ENCODE data around the gene SSBP2. TPM values are rescaled to one million over a fixed set of nuclear protein-coding genes. Genes with fewer than 3 reads are reported as not detected.
"Not testable (repeated sequence)": the region's sequence is repeated elsewhere in the genome, so short reads cannot be mapped to it uniquely, and the experiment has no call there.

The SSBP2 gene
- total RNA-seq, 1 donor from 2014 or later: 266 TPM

DNA sequence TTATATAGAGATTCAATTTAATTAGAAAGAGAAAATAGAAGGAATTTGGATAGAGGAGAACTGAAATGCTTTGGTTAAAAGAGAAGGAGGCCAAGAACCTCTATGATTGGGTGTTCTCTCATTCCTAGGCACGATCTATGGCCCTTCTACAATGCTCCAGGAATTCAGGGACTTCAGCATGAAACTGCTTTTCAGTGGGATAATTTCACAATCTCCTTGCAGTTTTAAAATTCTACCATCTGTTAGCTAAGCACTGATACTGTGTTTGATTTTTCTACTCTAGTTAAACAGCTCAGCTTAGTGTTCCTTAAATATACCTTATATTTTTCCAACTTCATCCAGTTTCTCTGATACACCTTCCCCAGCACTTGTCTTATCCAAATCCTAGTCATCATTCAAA is 141.9 kb downstream of the SSBP2 start:
- DNase-seq (ENCODE audit: low spot score in 2 of 2): no peak
- FAIRE-seq: no peak

DNA sequence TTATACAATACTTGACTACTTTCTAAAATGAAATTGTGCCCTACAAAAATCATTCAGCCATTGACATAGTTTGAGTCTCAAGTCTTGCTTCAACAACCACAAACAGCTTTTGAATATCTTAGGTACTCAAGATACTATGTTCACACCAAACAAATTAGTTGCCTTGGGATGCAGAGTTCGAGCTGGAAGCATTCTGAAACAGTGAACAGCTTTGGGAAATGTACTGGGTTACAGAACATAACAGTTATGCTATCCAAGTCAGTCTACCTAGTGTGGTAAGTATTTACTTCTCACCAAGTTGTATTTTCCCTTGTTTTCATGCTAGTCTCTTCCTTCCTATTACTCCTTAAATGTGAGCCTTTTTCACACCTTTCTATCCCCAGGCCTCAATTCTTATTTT is 143.2 kb downstream of the SSBP2 start:
- DNase-seq (ENCODE audit: low spot score in 2 of 2) (no peak), FAIRE-seq (no peak)

DNA sequence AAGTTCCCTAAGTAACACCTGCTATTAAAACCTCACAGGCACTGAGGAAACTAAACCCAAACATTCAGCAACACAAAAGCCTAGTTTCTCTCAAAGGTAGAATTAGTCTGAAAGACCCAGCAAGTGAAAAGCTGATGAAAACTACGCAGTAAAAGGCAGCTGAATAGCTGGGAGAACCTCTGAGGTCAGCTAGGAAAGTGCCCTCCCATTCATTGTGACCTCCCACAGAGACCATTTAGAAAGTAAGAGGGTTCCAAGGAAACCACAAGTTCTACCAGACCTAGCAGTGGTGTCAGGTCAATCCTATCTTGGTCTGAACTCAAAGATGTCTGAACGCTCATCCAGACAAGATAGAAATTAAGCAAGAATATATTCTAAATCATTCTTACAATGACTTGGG is 144.7 kb downstream of the SSBP2 start:
- no peak for DNase-seq (ENCODE audit: low spot score in 2 of 2)
- no peak for FAIRE-seq

DNA sequence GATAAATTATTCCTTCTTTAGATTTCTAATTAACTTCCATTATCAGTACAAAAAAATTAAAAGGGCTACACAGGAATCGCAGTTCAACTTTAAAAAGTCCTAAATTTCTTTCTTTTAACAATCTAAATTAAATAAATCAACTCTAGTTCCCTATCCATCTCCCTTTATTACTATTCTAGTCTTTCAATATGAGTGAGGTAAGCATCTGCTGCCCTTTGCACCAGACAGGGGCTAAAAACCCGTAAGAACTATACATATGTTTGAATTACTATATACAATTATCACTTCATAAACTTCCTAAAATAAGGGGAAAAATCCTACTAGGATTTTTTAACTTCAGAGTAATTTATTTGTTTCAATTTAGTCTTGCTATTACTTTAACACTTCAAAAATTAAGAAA is 145.6 kb downstream of the SSBP2 start:
- no peak for FAIRE-seq
- no peak for DNase-seq (ENCODE audit: low spot score in 2 of 2)

DNA sequence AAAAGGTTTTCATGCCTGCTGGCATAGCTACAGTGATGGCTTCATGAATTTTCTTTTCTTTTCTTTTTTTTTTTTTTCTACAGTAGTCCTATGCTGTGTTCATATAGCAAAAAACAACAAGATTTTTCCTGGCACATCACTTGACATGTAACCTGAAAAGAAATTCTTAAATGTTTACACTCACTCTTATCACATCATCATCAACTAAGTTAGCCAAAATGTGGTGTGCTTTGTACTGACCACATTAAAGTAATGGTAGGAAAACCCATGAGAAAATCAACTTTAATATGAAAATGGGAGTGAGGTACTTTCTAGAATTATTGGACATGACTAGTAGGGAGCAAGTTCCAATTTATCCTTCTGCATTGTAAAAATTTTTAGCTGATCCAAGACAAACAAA is 146.7 kb downstream of the SSBP2 start:
- DNase-seq (ENCODE audit: low spot score in 2 of 2): no peak
- FAIRE-seq: peak; percentile 10

DNA sequence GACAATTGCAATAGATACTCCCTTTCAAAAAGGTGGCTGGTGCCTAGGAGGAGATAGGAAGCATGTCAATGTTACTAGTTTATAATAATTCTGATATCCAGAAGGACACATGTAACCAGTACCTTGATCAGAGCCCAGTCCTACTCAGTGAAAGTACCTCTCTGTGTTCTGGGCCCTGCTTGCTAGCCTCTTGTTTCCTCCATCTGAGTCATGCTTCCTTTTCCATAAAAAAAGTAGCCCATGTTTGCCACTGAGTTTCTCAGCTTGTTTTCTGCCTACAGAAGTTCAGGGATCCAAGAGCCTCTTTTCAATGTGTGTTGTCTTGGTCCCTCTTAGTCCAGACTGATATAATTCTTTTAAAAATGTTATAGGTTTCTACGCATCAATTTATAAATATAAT is 149.0 kb downstream of the SSBP2 start:
- DNase-seq (ENCODE audit: low spot score in 2 of 2) (no peak), FAIRE-seq (no peak)

DNA sequence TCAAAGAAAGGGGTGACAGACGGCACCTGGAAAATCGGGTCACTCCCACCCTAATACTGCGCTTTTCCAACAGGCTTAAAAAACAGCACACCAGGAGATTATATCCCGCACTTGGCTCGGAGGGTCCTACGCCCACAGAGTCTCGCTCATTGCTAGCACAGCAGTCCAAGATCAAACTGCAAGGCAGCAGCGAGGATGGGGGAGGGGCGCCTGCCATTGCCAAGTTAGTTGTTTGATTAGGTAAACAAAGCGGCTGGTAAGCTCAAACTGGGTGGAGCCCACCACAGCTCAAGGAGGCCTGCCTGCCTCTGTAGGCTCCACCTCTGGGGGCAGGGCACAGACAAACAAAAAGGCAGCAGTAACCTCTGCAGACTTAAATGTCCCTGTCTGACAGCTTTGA is 158.8 kb downstream of the SSBP2 start:
- not testable (repeated sequence) for FAIRE-seq; DNase-seq (ENCODE audit: low spot score in 2 of 2)

DNA sequence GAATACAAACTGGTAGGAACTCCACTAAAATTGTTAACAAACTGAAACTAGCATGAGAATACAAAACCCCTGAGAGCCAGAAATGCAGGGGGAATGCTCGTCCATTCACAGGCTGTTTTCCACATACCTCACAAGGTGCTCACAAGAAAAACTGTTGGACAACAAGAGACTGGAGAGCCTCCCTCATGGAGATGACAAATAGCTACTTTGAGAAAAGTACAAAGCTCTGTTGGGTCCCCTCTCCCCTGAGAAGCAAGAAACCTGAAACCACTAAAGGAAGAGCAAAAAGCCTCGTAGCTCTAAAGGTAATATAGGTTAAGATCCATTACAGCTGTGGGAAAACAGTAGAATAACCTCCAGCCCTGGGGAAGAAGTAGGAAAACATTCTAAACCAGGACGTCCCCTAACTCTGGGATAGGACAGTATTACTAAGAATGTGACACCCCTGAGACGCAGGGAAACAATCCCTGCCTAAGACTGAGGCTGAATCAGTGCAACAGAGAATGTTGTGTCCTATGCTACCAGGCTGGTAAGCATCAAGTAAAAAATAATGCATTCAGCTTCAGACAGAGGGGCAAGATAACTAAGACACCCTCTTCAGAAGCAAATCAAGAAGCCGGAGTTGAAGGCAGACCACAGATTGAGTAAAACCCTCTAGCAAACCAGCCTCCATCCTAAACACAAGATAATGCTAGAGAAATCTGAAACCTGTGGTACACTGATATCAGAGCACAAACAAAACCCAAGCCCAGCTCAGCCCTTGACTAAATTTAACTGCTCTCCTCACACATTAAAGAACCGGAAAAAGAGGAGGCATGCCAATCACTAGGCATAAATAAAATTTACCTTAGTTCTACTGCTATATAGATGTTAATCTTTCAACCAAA is 160.2 kb downstream of the SSBP2 start:
- FAIRE-seq (no peak), DNase-seq (ENCODE audit: low spot score in 2 of 2) (no peak)

DNA sequence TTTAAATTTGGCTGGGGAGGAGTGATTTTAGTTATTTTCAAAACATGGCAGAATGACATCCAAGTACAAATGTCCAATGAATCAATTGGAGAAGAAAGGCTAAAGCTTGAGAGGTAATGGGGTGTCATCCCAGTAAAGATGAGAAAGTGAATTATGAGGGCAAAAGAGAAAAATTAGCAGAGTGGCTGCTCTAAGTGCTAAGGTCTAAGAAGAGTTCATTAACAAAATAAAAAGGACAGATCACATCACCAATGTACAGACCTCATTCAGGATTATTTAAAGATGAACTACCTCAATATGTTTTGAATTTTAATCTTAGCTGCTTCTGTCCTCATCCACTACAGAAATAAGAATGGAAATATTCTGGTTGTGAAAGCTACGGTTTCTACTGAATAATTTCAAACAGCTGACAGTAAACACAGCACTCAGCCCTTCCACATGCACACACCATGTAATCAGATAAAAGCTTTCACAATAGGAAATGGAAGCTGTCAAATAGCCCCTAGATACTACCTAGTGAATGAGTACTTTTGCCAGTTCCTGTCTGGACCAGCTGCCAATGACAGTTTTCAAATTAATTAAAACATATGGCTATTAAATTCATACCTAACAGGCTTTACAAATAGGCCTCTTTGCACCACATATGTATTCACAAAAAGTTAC is 171.5 kb downstream of the SSBP2 start:
- no peak for DNase-seq (ENCODE audit: low spot score in 2 of 2)
- FAIRE-seq: no peak

DNA sequence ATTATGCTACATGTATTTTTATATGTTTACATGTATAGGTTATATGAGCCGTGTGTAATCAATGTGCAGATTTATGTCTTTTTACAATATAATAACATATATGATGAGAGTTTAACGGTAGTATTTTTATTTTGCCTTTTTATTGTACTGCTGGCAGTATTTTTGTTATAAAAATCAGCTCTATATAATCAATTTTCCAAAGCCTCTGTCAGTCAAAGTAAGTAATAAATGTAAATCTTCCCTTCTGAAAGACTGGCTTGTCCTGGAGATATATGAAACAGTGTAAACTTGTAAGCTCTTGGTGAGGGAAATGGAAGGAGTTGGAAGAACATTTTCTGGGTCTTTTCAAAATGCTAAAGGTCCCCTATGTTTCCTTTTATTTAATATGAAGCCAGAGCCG is 173.8 kb downstream of the SSBP2 start:
- FAIRE-seq (no peak), DNase-seq (ENCODE audit: low spot score in 2 of 2) (no peak)

DNA sequence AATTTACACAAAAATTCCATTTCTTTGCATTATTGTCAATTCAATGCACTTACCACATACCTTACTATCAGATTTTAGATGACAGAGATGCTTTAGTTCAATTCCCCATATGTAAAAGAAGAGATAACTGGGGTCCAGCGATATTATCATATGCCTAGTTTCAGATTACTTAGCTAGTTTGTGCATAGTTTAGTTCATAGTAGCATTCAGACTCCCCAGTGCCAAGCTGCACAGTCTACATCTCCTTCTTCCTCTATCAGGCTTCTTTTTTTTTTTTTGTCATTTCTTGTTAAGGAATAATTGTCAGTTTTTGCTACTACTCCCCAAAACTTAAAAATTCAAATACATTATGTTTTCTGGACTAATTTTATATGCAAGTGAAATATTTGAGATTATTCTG is 175.0 kb downstream of the SSBP2 start:
- FAIRE-seq (no peak), DNase-seq (ENCODE audit: low spot score in 2 of 2) (no peak)

DNA sequence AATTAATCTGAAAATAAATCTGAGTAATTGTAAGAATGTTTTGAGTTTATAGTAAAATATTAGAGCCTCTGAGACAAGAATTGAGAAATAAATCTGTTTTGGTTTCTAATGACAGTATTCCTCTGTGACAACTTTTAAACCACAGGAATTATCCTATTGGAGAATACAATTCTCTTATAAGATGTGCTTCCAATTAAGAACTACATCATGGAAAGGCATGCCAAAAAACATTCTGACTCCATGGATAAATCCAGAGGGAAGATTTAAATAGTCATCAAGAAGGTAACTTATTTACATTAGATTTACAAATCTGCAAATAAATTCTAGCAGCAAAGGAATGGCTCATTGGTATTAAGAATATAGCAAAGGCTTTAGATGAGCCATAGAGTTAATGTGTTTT is 178.7 kb downstream of the SSBP2 start:
- DNase-seq (ENCODE audit: low spot score in 2 of 2): no peak
- no peak for FAIRE-seq

DNA sequence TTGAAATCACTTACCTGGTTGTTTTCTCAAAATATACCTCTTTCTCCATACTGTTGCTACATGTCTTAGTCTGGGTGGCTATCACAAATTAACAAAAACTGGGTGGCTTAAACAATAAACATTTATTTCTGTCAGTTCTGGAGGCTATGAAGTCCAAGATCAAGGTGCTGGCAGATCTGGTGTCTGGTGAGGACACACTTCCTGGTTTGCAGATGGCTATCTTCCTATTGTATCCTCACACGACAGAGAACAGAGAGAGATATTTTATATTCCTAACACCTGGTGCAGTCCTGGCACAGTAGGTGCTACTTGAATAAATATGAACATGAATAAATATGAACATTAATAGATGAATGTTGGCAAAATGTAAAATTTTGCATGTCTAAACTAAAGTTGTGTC is 192.7 kb downstream of the SSBP2 start:
- DNase-seq (ENCODE audit: low spot score in 2 of 2) (no peak), FAIRE-seq (no peak)

DNA sequence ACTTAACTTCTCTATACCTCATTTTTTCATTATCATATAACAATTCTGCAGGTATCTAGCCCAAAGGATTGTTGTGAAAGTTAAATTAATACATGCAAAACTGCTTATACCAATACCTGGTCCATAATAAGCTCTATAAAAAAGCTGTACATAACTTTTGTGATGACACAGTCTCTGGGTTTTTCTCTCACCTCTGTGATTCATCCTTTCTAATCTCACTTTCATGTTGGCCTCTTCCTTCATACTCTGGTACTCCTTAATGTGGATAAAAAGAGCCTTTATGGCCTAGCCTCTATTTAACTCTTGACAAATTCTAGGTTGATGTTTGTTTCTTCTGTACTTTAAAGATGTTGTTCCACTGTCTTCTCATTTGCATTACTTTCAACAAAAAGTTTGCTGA is 194.1 kb downstream of the SSBP2 start:
- FAIRE-seq (no peak), DNase-seq (ENCODE audit: low spot score in 2 of 2) (no peak)

DNA sequence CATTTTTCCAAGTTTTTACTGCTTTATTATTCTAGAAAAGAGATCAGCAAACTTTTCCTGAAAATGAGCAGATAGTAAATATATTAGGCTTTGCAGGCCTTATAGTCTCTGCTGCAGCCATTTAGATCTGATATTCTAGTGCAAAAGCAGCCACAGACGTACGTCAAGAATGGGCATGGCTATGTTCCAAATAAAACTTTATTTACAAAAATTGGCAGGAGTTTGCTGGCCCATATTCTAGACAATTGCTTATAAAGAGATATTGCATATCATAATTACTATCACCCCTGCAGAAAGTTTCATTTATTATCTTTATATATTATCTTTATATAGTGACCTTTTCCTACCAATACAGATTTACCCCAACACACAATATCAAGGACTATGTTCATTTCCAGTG is 195.0 kb downstream of the SSBP2 start:
- FAIRE-seq: no peak

DNA sequence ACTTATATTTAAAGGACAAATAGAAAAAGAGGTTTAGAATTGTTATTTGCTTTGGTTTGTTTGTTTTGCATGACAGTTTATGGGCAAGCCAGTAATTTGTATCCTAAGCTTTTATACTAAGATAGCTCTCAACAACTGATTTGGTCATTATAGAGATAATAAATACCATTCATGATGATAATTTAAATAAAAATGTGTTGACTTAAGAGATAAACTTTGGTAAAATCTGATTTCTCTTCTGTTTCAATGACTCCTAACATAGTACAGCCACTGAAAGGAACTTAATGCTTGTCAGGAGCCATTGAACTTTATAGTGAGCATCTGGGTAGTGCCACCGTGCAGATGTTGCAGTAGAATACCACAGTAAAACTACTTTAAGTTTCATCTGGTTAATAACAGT is 196.2 kb downstream of the SSBP2 start:
- FAIRE-seq (no peak), DNase-seq (ENCODE audit: low spot score in 2 of 2) (no peak)

More for the DNA sequence above, 195.0 kb downstream of the SSBP2 start:
- no peak for DNase-seq (ENCODE audit: low spot score in 2 of 2)

DNA sequence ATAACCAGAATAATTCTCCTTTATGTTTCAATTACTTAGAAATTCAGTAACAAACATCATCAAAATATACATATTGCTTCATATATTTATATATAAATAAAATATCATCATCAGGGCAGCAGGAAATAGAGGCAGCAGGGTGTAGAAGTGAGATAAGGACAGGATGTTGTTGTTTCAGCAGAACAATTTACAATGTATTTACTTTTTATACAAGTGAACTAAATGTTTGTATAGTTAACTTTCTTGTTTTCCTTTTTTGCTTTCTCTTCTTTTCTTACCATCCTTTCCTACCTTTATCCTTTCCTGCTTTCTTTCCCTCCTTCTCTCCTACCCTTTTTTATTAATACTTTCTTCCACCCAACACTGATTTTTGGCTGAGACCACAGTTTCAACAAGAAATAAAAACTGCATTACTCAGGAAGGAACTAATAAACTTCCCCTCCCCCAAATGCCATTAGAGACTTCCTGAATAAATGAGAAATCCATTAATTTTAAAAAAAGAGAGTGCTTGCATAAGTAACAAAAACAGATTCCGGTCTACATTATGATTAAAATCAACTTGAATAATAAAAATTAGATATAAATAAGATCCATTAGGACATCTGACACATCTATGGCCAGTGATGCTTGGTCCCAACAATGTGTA is 197.2 kb downstream of the SSBP2 start:
- no peak for DNase-seq (ENCODE audit: low spot score in 2 of 2)
- no peak for FAIRE-seq

DNA sequence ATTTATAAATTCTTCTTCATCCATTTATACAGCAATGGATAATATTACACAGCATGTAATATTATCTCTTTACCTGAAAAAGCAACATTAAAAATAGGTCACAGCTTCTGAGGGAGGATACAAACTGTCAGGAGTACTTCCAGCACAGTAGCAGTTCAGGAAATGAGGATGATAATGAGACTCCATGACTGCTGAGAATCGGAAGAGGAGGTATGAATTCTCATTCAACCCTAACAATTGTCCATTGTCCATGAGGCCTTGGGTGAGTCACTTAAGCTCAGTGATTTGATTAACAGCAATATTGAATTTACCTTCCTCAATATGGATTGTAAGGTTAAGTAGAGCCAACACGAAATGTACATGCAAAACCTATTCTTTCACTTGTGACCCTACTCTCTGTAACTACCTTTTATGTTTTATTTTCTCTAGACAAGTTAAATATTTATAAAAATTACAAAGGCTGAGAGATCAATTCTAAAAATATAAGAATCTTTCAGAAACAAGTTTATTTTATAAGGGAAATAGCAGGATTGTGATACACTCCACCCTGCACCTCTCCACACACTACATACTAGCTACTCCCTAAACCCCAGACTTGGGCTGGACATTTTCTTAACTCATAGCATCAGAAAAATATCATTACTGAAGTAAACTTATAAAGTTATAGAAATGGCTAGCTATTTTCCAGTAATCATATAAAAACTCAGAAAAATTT is 197.9 kb downstream of the SSBP2 start:
- no peak for DNase-seq (ENCODE audit: low spot score in 2 of 2)
- FAIRE-seq: peak; percentile 36

DNA sequence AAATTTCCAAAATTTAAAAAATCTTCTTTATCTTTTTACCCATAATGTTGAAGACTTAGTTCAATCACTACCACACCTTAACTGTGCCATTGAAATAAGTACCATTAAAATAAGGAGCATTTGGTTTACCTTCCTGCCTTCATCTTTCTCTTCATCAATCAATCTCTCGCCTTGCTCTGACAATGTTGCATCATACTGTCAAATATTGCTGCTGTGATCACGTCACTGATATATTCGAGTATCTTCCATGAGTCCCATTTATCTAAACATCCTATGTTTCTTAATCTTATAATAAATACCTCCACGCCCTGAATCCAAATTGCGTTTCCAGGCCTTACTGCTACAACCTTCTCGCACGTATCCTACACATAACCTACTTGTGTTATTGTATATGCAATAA is 201.8 kb downstream of the SSBP2 start:
- no peak for FAIRE-seq

DNA sequence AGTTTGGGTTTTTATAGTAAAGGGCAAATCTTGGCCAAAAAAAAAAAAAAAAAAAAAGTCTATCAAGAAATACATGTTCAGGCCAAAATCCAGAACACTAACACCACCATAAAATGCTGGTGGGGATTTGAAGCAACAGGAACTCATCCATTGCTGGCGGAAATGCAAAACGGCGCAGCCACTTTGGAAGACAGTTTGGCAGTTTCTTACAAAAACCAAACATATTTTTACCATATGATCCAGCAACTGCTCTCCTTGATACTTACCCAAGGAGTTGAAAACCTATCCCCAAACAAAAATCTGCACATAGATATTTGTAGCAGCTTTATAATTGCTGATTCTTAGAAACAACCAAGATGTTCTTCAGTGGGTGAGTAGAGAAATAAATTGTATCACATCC is 203.9 kb downstream of the SSBP2 start:
- FAIRE-seq (no peak), DNase-seq (ENCODE audit: low spot score in 2 of 2) (no peak)

More for the DNA sequence above, 201.8 kb downstream of the SSBP2 start:
- DNase-seq (ENCODE audit: low spot score in 2 of 2): no peak

DNA sequence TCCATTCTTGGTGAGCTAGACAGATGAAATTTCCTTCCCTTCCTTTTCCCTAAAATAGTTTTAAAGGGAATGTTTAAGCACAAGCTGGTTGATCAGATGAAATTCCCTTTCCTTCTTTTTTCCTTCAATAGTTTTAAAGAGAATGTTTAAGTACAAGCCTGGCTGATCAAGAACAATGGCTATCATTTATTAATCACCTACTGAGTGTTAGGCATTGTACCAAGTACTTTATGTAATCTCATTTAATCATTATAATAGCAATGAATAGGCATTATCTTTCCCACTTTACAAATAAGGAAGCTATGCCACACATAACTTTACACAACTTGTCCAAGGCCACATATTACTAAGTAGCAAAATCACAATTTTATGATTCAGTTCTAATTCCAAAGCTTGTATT is 205.0 kb downstream of the SSBP2 start:
- DNase-seq (ENCODE audit: low spot score in 2 of 2): no peak
- no peak for FAIRE-seq
